ENCODE data around the gene PTPN22. TPM values are rescaled to one million over a fixed set of nuclear protein-coding genes. Genes with fewer than 3 reads are reported as not detected.

PTPN22 gene
- total RNA-seq, 4 donors from 2014 or later, result 0.56 to 2.3 (median 0.75) TPM

- H3K4me3 ChIP-seq (ENCODE audit: low read depth, poor library complexity, severe bottlenecking), result no peak overlapping the region
- intact Hi-C loops (cut with DNase I; ENCODE audit: low total_unique reads), result no loop called here
- no peak for DNase-seq (ENCODE audit: low spot score in 2 of 2)
- WGBS, 2 donors, result 72 to 80% methylated on average over 3 of the region's 3 CpGs
- TF ChIP-seq CTCF (IDR thresholded peaks at IDR 0.05) (no peak), POLR2A (IDR thresholded peaks at IDR 0.05) (no peak)
Observed at GRCh38 chr1:113850127-113850796, 21.2 kb downstream of the PTPN22 start.

GRCh38 chr1:113849072-113849471 is 22.4 kb downstream of the PTPN22 start:
- no peak for DNase-seq (ENCODE audit: low spot score in 2 of 2)
- no peak overlapping the region for H3K4me3 ChIP-seq (ENCODE audit: low read depth, poor library complexity, severe bottlenecking)
- intact Hi-C loops (cut with DNase I; ENCODE audit: low total_unique reads), result no loop called here
- no peak for TF ChIP-seq POLR2A (IDR thresholded peaks at IDR 0.05)
- TF ChIP-seq CTCF (IDR thresholded peaks at IDR 0.05), result no peak

DNA sequence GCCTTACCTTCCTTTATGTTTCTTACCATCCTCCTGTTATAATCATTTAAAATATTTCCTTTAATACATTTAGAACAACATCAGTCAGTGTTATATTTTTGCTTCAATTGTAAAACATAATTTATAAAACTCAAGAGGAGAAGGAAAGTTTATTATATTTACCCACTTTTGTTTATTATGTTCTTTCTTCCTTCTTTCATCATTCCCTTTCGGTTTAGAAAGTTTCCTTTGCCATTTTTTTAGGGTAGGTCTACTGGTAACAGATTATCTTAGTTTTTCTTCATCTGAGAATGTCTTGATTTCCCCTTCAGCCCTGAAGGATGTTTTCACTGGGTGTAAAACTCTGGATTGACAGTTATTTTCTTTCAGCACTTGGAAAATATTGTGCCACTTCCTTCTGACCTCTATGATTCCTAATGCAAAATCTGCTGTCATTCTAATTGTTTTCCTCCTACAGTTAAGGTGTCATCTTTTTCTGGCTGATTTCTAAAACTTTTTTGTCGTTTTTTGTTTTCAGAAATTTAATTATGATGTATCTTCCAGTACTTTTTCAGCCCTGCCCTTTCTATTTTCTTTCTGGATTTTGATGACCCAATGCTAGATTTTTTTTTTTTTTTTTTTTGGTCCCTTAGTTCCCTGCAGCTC is 25.0 kb downstream of the PTPN22 start:
- no peak for DNase-seq (ENCODE audit: low spot score in 2 of 2)
- 74 to 78% methylated on average over 2 of the region's 2 CpGs for WGBS, 2 donors
- no peak overlapping the region for H3K4me3 ChIP-seq (ENCODE audit: low read depth, poor library complexity, severe bottlenecking)
- intact Hi-C loops (cut with DNase I; ENCODE audit: low total_unique reads), result no loop called here
- TF ChIP-seq CTCF (IDR thresholded peaks at IDR 0.05) (no peak), POLR2A (IDR thresholded peaks at IDR 0.05) (no peak)

GRCh38 chr1:113836534-113836933 is 35.0 kb downstream of the PTPN22 start:
- WGBS, 2 donors, result 95 to 100% methylated on average over 1 of the region's 1 CpG
- DNase-seq (ENCODE audit: low spot score in 2 of 2), result no peak
- intact Hi-C loops (cut with DNase I; ENCODE audit: low total_unique reads), result loop anchor here (10.0 kb wide), 2 partner anchors 68 to 448 kb away; partner anchors contain the start of genes AP4B1 and DCLRE1B
- H3K4me3 ChIP-seq (ENCODE audit: low read depth, poor library complexity, severe bottlenecking), result no peak overlapping the region
- no peak for TF ChIP-seq CTCF (IDR thresholded peaks at IDR 0.05)
- no peak for TF ChIP-seq POLR2A (IDR thresholded peaks at IDR 0.05)

DNA sequence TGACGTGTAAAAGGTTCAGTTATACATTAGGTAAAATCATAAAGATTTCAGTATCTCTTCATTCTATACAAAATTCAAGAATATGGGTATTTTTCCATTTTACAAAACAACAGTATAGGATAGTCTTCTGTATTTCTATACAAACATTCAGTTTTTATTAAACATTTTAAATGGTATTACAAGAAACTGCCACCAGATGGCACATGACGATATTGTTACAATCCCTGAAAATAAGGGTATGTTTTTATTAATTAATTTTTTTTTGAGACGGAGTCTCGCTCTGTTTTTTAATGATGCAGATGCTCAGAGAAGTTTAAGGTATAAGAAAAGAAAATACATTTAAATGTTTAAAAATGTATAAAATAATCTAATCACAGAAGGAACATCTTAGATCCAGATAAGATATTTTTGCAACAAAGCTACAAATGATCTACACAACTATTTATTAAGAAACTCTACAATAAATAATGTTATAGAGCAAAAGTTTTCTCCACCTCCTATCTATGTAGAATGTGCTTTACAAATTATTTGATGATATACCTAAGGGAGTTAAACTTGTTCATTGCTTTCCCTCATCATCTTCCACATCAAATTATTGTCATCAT is 35.7 kb downstream of the PTPN22 start:
- intact Hi-C loops (cut with DNase I; ENCODE audit: low total_unique reads), result loop anchor here (10.0 kb wide), 2 partner anchors 69 to 449 kb away; partner anchors contain the start of genes AP4B1 and DCLRE1B
- WGBS, 2 donors, result 16 to 17% methylated on average over 4 of the region's 4 CpGs
- no peak for DNase-seq (ENCODE audit: low spot score in 2 of 2)

More for the DNA sequence above, 35.7 kb downstream of the PTPN22 start:
- H3K4me3 ChIP-seq (ENCODE audit: low read depth, poor library complexity, severe bottlenecking), result no peak overlapping the region
- TF ChIP-seq POLR2A (IDR thresholded peaks at IDR 0.05), result no peak
- peak in 1 of 3 donors; percentile 13 for TF ChIP-seq CTCF (IDR thresholded peaks at IDR 0.05)

Data from lower leg skin (tissue), 4 donors.